ENCODE results near the gene CHPT1. TPM values are rescaled to one million over a fixed set of nuclear protein-coding genes. Genes with fewer than 3 reads are reported as not detected.

The CHPT1 gene
- total RNA-seq, 3 donors from 2014 or later (not counting 1 experiment from before 2014, with no cell fraction given), result 3.9 to 23.6 (median 7.3) TPM

GRCh38 chr12:101748907-101749306, 51.5 kb downstream of the CHPT1 start:
- TF ChIP-seq, protein P1, sequence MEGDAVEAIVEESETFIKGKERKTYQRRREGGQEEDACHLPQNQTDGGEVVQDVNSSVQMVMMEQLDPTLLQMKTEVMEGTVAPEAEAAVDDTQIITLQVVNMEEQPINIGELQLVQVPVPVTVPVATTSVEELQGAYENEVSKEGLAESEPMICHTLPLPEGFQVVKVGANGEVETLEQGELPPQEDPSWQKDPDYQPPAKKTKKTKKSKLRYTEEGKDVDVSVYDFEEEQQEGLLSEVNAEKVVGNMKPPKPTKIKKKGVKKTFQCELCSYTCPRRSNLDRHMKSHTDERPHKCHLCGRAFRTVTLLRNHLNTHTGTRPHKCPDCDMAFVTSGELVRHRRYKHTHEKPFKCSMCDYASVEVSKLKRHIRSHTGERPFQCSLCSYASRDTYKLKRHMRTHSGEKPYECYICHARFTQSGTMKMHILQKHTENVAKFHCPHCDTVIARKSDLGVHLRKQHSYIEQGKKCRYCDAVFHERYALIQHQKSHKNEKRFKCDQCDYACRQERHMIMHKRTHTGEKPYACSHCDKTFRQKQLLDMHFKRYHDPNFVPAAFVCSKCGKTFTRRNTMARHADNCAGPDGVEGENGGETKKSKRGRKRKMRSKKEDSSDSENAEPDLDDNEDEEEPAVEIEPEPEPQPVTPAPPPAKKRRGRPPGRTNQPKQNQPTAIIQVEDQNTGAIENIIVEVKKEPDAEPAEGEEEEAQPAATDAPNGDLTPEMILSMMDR (IDR thresholded peaks at IDR 0.05), result no peak

GRCh38 chr12:101749657-101750056, 52.2 kb downstream of the CHPT1 start:
- Histone ChIP-seq H3K36me3 (ENCODE audit: control insufficient read depth, insufficient read depth, low read length) (peaks cover 75% of the 10 kb centered on the region), H3K4me3 (ENCODE audit: low read length) (no peak overlapping the region), H3K4me1 (ENCODE audit: control insufficient read depth, insufficient read depth, low read length) (peaks cover 1% of the 10 kb centered on the region), H3K9me3 (ENCODE audit: control insufficient read depth, insufficient read depth, low read length) (no peaks in the 10 kb centered on the region), H3K27ac (ENCODE audit: low read length) (no peak overlapping the region), H3K27me3 (ENCODE audit: control insufficient read depth, insufficient read depth, low read length) (no peaks in the 10 kb centered on the region)
- H3K4me1 Mint-ChIP-seq, result peaks cover 17 to 32% of the 10 kb centered on the region in 2 donors
- intact Hi-C loops (cut with micrococcal nuclease), result loop anchor here (10.0 kb wide), 1 partner anchor 75 kb away; no protein-coding TSS in a partner anchor
- H3K27ac Mint-ChIP-seq, result peak overlapping the region; percentile 53 to 62
- TF ChIP-seq, protein P1 (IDR thresholded peaks at IDR 0.05), result no peak
- no peaks in the 10 kb centered on the region for H3K27me3 Mint-ChIP-seq (ENCODE audit: low read depth in 2 of 2)
- ATAC-seq (no peak), DNase-seq (no peak)
- H3K4me3 Mint-ChIP-seq, result no peak overlapping the region
- 82% methylated on average over 4 of the region's 4 CpGs for WGBS (ENCODE audit: insufficient coverage)
- H3K9me3 Mint-ChIP-seq, result no peaks in the 10 kb centered on the region
- H3K36me3 Mint-ChIP-seq, result peaks cover 14% of the 10 kb centered on the region

More at GRCh38 chr12:101748907-101749306, 51.5 kb downstream of the CHPT1 start:
- no peak overlapping the region for H3K4me3 Mint-ChIP-seq
- Histone ChIP-seq H3K27me3 (ENCODE audit: control insufficient read depth, insufficient read depth, low read length) (no peaks in the 10 kb centered on the region), H3K4me1 (ENCODE audit: control insufficient read depth, insufficient read depth, low read length) (peaks cover 9% of the 10 kb centered on the region), H3K27ac (ENCODE audit: low read length) (no peak overlapping the region), H3K36me3 (ENCODE audit: control insufficient read depth, insufficient read depth, low read length) (peaks cover 74% of the 10 kb centered on the region), H3K9me3 (ENCODE audit: control insufficient read depth, insufficient read depth, low read length) (no peaks in the 10 kb centered on the region), H3K4me3 (ENCODE audit: low read length) (no peak overlapping the region)
- DNase-seq (no peak), ATAC-seq (no peak)
- H3K4me1 Mint-ChIP-seq, result peaks cover 24 to 39% of the 10 kb centered on the region in 2 donors
- no CpG with 5 or more reads among the region's 1 CpG for WGBS (ENCODE audit: insufficient coverage)
- H3K9me3 Mint-ChIP-seq, result no peaks in the 10 kb centered on the region
- intact Hi-C loops (cut with micrococcal nuclease), result loop anchor here (10.0 kb wide), 1 partner anchor 74 kb away; no protein-coding TSS in a partner anchor
- peaks cover 10% of the 10 kb centered on the region for H3K36me3 Mint-ChIP-seq
- H3K27ac Mint-ChIP-seq, result peak overlapping the region; percentile 53 to 79
- H3K27me3 Mint-ChIP-seq (ENCODE audit: low read depth in 2 of 2), result no peaks in the 10 kb centered on the region

DNA sequence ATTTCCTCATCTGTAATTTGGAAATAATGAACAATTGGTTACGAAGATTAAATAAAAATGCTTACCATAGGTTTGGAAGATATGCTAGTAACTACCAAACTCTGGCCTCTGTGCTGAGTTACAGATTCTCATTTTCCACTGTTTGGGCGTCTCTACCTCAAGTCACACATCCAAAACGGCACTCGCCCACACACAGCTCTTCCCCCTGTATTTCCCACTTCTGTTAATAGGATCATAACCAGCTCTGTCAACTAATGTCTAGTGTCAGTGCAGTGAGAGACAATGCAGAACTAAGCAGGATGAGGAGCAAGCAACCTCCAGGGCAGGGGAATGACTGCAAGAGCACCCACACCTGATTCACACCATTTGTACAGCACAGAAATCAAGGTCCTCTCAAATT, 52.7 kb downstream of the CHPT1 start:
- DNase-seq, result no peak
- H3K9me3 ChIP-seq (ENCODE audit: control insufficient read depth, insufficient read depth, low read length), result no peaks in the 10 kb centered on the region
- H3K4me3 ChIP-seq (ENCODE audit: low read length), result no peak overlapping the region
- Mint-ChIP-seq H3K4me1 (peaks cover 12 to 27% of the 10 kb centered on the region in 2 donors), H3K4me3 (no peak overlapping the region), H3K27ac (peak overlapping the region; percentile 53 to 62), H3K9me3 (no peaks in the 10 kb centered on the region), H3K36me3 (peaks cover 19% of the 10 kb centered on the region), H3K27me3 (ENCODE audit: low read depth in 2 of 2) (no peaks in the 10 kb centered on the region)
- peaks cover 75% of the 10 kb centered on the region for H3K36me3 ChIP-seq (ENCODE audit: control insufficient read depth, insufficient read depth, low read length)
- TF ChIP-seq, protein P1 (IDR thresholded peaks at IDR 0.05), result no peak
- no peak for ATAC-seq
- H3K4me1 ChIP-seq (ENCODE audit: control insufficient read depth, insufficient read depth, low read length), result no peaks in the 10 kb centered on the region
- intact Hi-C loops (cut with micrococcal nuclease), result no loop called here
- no peak overlapping the region for H3K27ac ChIP-seq (ENCODE audit: low read length)
- no peaks in the 10 kb centered on the region for H3K27me3 ChIP-seq (ENCODE audit: control insufficient read depth, insufficient read depth, low read length)
- WGBS (ENCODE audit: insufficient coverage), result 86% methylated on average over 4 of the region's 4 CpGs

Measured in natural killer cell (primary cell).